PC-3 (cell line): ENCODE data around the gene TOM1L2.

ENCODE experiments used
- CTCF ChIP-seq: fragments of 300-600 bp; sonication (generic); conservative IDR thresholded peaks from 2 replicates; pipeline ENCODE4 v1.5.1; 2017; ENCODE audit warnings: antibody characterized with exemption, low read depth, mild to moderate bottlenecking, low read length
- EZH2 ChIP-seq: fragments of 300-600 bp; sonication (generic); IDR thresholded peaks from one replicate; pipeline ENCODE4 v1.6.1; 2017; ENCODE audit warnings: antibody characterized with exemption, mild to moderate bottlenecking, low read length; ENCODE audit not compliant: unreplicated experiment
- EZH2phosphoT487 ChIP-seq: fragments of 300-600 bp; sonication (generic); IDR thresholded peaks from 2 replicates; pipeline ENCODE4 v1.6.1; 2018; ENCODE audit warnings: mild to moderate bottlenecking, antibody characterized with exemption, low read length, borderline replicate concordance

GRCh38 chr17:17877529-17878358 is 94.5 kb downstream of the TOM1L2 start:
- TF ChIP-seq CTCF (no peak), EZH2 (no peak), EZH2phosphoT487 (no peak)
